T-cell (primary cell): Measurements from ENCODE around the gene GALNT6. TPM values are rescaled to one million over a fixed set of nuclear protein-coding genes. Genes with fewer than 3 reads are reported as not detected.

Source experiments
- ATAC-seq, 4 experiments: fragments of 200-7000 bp in 3 of 4; fragments of 150-1000 bp in 1 of 4; cut with Tn5 transposase; replicated peaks in 1 of 4; 1 replicate in 3 of 4; 2 replicates in 1 of 4; pipeline ENCODE4 v1.10.0; 2021; ENCODE audit warnings: moderate library complexity in 3 of 4, mild to moderate bottlenecking in 2 of 4, moderate number of reproducible peaks in 1 of 4
- CTCF ChIA-PET, 2 donors: fragments of 300-600 bp; sonication (Branson Sonifier 250); formaldehyde crosslinking; loops; one replicate each; lab custom pipeline; 2022; ENCODE audit warnings: antibody characterized with exemption in 2 of 2; lab: Charles Lee
- POLR2A ChIA-PET, 2 donors: fragments of 300-600 bp; sonication (Branson Sonifier 250); formaldehyde crosslinking; loops; one replicate each; lab custom pipeline; 2022; ENCODE audit warnings: antibody characterized with exemption in 2 of 2; lab: Charles Lee
- DNase-seq, 35 experiments: peaks; one replicate each; pipeline versions ENCODE4 v3.0.0 to v3.0.0-alpha.2; 2013 to 2023
- H3K27ac ChIP-seq: one replicate; pipeline ENCODE4 v1.5.1; 2013; ENCODE audit warnings: low read length
- H3K27me3 ChIP-seq, 2 experiments: replicated peaks in 1 of 2; 1 replicate in 1 of 2; 2 replicates in 1 of 2; pipeline versions ENCODE4 v1.6.1 to v1.7.0; 2013; ENCODE audit warnings: low read length in 1 of 2, mixed read lengths in 1 of 2; ENCODE audit not compliant: control insufficient read depth in 2 of 2, insufficient read depth in 2 of 2; ENCODE audit errors: extremely low read depth in 1 of 2
- H3K36me3 ChIP-seq, 2 donors: 1 replicate in 1 of 2; 2 replicates in 1 of 2; pipeline versions ENCODE4 v1.6.1 to v1.7.0; 2013; ENCODE audit warnings: low read length in 1 of 2; ENCODE audit not compliant: control insufficient read depth in 2 of 2, insufficient read depth in 1 of 2; ENCODE audit errors: extremely low read depth in 1 of 2
- H3K4me1 ChIP-seq, 2 experiments: 1 replicate in 1 of 2; 2 replicates in 1 of 2; pipeline versions ENCODE4 v1.6.1 to v1.7.0; 2013; ENCODE audit warnings: low read length in 2 of 2, mixed read lengths in 1 of 2; ENCODE audit not compliant: insufficient read depth in 2 of 2, control insufficient read depth in 1 of 2; ENCODE audit errors: extremely low read depth in 1 of 2
- H3K4me3 ChIP-seq, 2 donors: 1 replicate in 1 of 2; 2 replicates in 1 of 2; pipeline versions ENCODE4 v1.5.1 to v1.7.0; 2013; ENCODE audit warnings: mild to moderate bottlenecking in 2 of 2, low read length in 1 of 2, moderate library complexity in 1 of 2; ENCODE audit not compliant: control insufficient read depth in 1 of 2; ENCODE audit errors: extremely low read depth in 1 of 2
- H3K9me3 ChIP-seq: 2 replicates; pipeline ENCODE4 v1.7.0; 2013
- H3K27ac Mint-ChIP-seq, 2 donors: one replicate each; pipeline ENCODE4 v1.8.0; 2020 to 2021; ENCODE audit warnings: mild to moderate bottlenecking in 2 of 2, mixed read lengths in 2 of 2
- H3K27me3 Mint-ChIP-seq, 2 donors: one replicate each; pipeline ENCODE4 v1.8.0; 2021 to 2022; ENCODE audit warnings: mixed read lengths in 2 of 2
- H3K36me3 Mint-ChIP-seq: one replicate; pipeline ENCODE4 v1.8.0; 2021; ENCODE audit warnings: mixed read lengths
- H3K4me1 Mint-ChIP-seq, 3 donors: one replicate each; pipeline ENCODE4 v1.8.0; 2020 to 2022; ENCODE audit warnings: mixed read lengths in 3 of 3, mild to moderate bottlenecking in 1 of 3
- H3K4me3 Mint-ChIP-seq, 3 donors: one replicate each; pipeline ENCODE4 v1.8.0; 2020 to 2022; ENCODE audit warnings: mild to moderate bottlenecking in 3 of 3, mixed read lengths in 3 of 3, moderate library complexity in 3 of 3
- H3K9me3 Mint-ChIP-seq, 3 donors: one replicate each; pipeline ENCODE4 v1.8.0; 2020 to 2022; ENCODE audit warnings: mixed read lengths in 3 of 3
- WGBS: methylation state at CpG from one replicate; pipeline ENCODE4 v1.1.5; 2013; ENCODE audit warnings: missing lambda C conversion rate; ENCODE audit not compliant: insufficient coverage; 5-methylcytosine and 5-hydroxymethylcytosine counted together
- total RNA-seq, 35 experiments: library from RNA in 6 of 35; stranded (reverse) in 6 of 35; fragments of 120-200 nt in 1 of 35; gene quantifications; one replicate each; pipeline versions ENCODE4 v1.2.1 to v1.2.4 and lab custom pipeline; 2013 to 2026

Gene GALNT6
- total RNA-seq, 5 donors from 2014 or later (not counting 1 experiment from before 2014, with no cell fraction given) = 5.3 to 19.6 (median 7.9) TPM

GRCh38 chr12:51382173-51382572 is 9.0 kb downstream of the GALNT6 start:
- H3K27me3 Mint-ChIP-seq = no peaks in the 10 kb centered on the region
- H3K9me3 ChIP-seq = no peaks in the 10 kb centered on the region
- DNase-seq (no peak), ATAC-seq (peak in 1 of 4 experiments; percentile 21)
- H3K9me3 Mint-ChIP-seq = no peaks in the 10 kb centered on the region
- ChIA-PET CTCF (no interaction called here), POLR2A (interaction anchor here in 1 of 2 donors (0.6 to 0.7 kb wide), 2 partner anchors 9 to 311 kb away, joined by 3 read pairs; no protein-coding TSS in a partner anchor)
- peak overlapping the region in 1 of 3 donors; percentile 48 for H3K4me3 Mint-ChIP-seq
- no peaks in the 10 kb centered on the region for H3K27me3 ChIP-seq
- H3K27ac Mint-ChIP-seq = no peak overlapping the region
- H3K4me1 ChIP-seq = peaks cover 26 to 35% of the 10 kb centered on the region in 2 experiments
- WGBS = 91% methylated on average over 7 of the region's 7 CpGs
- peaks cover 8 to 43% of the 10 kb centered on the region in 2 donors for H3K36me3 ChIP-seq
- no peak overlapping the region for H3K4me3 ChIP-seq
- H3K36me3 Mint-ChIP-seq = peaks cover 46% of the 10 kb centered on the region
- no peak overlapping the region for H3K27ac ChIP-seq
- H3K4me1 Mint-ChIP-seq = peaks cover 42 to 51% (median 42%) of the 10 kb centered on the region in 3 donors

DNA sequence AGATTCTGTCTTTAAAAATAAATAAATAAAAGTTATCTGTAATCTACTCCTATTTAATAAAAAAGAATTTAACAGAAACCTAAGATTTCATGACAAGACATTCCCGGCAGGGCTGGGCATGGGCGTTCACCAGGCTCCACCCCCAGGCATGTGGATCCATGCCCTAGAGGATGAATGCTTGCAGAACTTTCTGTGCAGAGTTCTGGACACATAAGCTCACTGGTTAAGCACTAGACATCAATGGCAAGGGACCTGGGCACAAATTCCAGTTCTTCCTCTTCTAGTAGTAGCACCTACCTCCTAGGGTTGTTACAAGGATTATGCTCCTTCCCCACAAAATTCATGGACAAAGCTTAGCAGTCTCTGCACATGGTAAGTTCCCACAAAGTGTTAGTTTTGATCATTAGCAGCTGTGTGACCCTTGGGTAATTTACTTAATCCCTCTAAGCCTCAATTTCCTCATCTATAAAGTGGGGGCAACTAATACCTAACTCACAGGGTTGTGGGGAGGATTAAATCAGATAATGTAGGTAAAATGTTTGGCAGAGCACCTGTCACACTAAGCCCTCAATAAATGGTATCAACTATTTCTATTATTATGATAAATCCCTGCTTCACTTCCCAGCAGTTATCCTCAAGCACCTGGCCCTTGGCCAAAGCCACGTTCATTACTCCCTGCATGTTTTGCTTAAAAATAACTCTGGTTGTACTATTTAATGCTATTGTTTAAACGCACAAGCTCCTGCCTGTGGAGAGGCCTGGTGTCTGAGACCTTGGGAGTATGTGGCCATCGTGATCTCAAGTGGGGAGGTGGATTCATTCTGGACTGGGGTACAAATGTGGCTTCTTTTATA is 9.8 kb downstream of the GALNT6 start:
- H3K27ac Mint-ChIP-seq = peak overlapping the region in 1 of 2 donors; percentile 52
- H3K27me3 ChIP-seq = no peaks in the 10 kb centered on the region
- peaks cover 51% of the 10 kb centered on the region for H3K36me3 Mint-ChIP-seq
- ChIA-PET CTCF (interaction anchor here in 1 of 2 donors (0.6 kb wide), 1 partner anchor 152 kb away, joined by 3 read pairs; no protein-coding TSS in a partner anchor), POLR2A (interaction anchor here in 1 of 2 donors (0.6 to 0.7 kb wide), 2 partner anchors 9 to 311 kb away, joined by 3 read pairs; no protein-coding TSS in a partner anchor)
- H3K9me3 Mint-ChIP-seq = no peaks in the 10 kb centered on the region
- H3K36me3 ChIP-seq = peaks cover 12 to 50% of the 10 kb centered on the region in 2 donors
- peaks cover 26 to 35% of the 10 kb centered on the region in 2 experiments for H3K4me1 ChIP-seq
- H3K4me3 ChIP-seq = no peak overlapping the region
- no peak overlapping the region for H3K27ac ChIP-seq
- H3K27me3 Mint-ChIP-seq = no peaks in the 10 kb centered on the region
- H3K4me3 Mint-ChIP-seq = peak overlapping the region in 1 of 3 donors; percentile 48
- DNase-seq = no peak
- H3K4me1 Mint-ChIP-seq = peaks cover 38 to 44% (median 38%) of the 10 kb centered on the region in 3 donors
- H3K9me3 ChIP-seq = no peaks in the 10 kb centered on the region
- WGBS = 100% methylated on average over 2 of the region's 5 CpGs
- no peak for ATAC-seq

- peaks cover 12 to 50% of the 10 kb centered on the region in 2 donors for H3K36me3 ChIP-seq
- 97% methylated on average over 8 of the region's 11 CpGs for WGBS
Measured at GRCh38 chr12:51379571-51379970, 11.6 kb downstream of the GALNT6 start.

DNA sequence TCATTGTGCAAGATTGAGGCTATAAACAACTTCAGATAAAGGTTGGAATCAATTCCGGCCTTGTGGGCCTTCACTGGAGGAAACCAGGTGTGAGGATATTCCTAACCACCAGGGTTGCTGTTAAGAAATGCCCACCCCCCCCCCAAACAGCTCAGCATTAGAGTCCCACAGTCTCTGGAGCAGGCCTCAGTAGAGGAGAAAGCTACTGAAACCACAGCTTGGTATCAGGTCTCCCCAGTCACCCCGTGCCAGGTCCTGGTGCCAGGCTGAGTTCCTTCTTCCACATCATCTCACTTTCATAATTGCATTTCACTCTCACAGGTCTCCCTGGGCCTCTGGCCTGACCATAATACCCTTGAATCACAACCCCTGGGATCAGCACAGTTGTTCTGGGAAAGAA is 12.5 kb downstream of the GALNT6 start:
- peaks cover 20 to 32% of the 10 kb centered on the region in 2 experiments for H3K4me1 ChIP-seq
- peaks cover 27 to 37% (median 33%) of the 10 kb centered on the region in 3 donors for H3K4me1 Mint-ChIP-seq
- H3K27ac ChIP-seq = no peak overlapping the region
- CTCF ChIA-PET = no interaction called here
- POLR2A ChIA-PET = no interaction called here
- peaks cover 0 to 4% of the 10 kb centered on the region in 2 experiments for H3K27me3 ChIP-seq
- H3K4me3 ChIP-seq = no peak overlapping the region
- no peak for ATAC-seq
- H3K36me3 ChIP-seq = peaks cover 12 to 54% of the 10 kb centered on the region in 2 donors
- H3K27me3 Mint-ChIP-seq = no peaks in the 10 kb centered on the region
- 89% methylated on average over 1 of the region's 2 CpGs for WGBS
- no peak overlapping the region for H3K4me3 Mint-ChIP-seq
- H3K9me3 ChIP-seq = no peaks in the 10 kb centered on the region
- peaks cover 62% of the 10 kb centered on the region for H3K36me3 Mint-ChIP-seq
- no peaks in the 10 kb centered on the region for H3K9me3 Mint-ChIP-seq
- no peak for DNase-seq
- no peak overlapping the region for H3K27ac Mint-ChIP-seq

More at GRCh38 chr12:51379571-51379970, 11.6 kb downstream of the GALNT6 start:
- Mint-ChIP-seq H3K27ac (no peak overlapping the region), H3K9me3 (no peaks in the 10 kb centered on the region), H3K4me1 (peaks cover 32 to 43% (median 38%) of the 10 kb centered on the region in 3 donors), H3K27me3 (no peaks in the 10 kb centered on the region), H3K36me3 (peaks cover 60% of the 10 kb centered on the region), H3K4me3 (no peak overlapping the region)
- peaks cover 26 to 35% of the 10 kb centered on the region in 2 experiments for H3K4me1 ChIP-seq
- ATAC-seq (no peak), DNase-seq (no peak)
- POLR2A ChIA-PET = no interaction called here
- H3K9me3 ChIP-seq = no peaks in the 10 kb centered on the region
- no peak overlapping the region for H3K27ac ChIP-seq
- CTCF ChIA-PET = no interaction called here
- H3K4me3 ChIP-seq = no peak overlapping the region
- H3K27me3 ChIP-seq = no peaks in the 10 kb centered on the region

DNA sequence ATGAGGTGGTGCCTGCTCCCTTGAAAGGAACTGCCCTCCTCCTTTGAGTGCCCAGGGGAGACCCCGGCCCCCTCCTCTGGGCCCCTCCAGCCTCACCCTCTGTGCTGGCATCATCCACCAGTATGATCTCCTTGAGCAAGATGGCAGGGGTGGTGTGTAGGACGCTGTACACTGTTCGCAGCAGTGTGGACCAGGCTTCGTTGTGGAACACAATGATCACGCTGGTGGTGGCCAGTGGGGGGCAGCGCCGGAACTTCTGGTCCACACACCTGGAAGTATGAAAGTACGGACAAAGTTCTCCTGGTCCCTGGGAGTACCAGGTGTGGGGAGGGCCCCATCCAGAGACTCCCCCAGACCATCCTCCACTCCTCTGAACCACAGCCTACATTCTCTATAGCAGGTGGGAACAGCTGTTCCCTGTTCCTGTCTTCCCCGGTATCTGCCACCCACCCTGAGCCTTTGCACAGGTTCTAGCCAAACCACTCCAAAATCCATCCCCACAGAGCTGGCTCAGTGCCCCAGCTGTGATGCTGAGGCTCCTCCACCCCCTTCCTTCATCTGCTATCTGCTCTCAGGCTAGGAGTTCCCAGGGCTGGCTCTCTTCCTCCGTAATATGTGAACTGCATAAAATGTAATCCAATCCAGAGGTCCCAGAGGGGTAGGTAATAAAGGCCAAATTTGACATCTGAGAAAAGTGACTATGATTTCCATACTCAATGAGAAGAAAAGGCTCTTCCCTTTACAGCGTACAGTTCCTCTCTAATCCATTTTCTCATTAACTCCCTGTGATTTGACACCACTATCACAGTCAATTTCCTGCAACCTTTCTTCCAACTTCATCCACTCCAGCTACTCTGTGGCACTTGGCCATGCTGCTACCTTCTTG is 13.9 kb downstream of the GALNT6 start:
- Histone ChIP-seq H3K4me3 (no peak overlapping the region), H3K9me3 (no peaks in the 10 kb centered on the region), H3K27me3 (peaks cover 0 to 4% of the 10 kb centered on the region in 2 experiments), H3K27ac (no peak overlapping the region), H3K4me1 (peaks cover 9 to 18% of the 10 kb centered on the region in 2 experiments), H3K36me3 (peaks cover 12 to 44% of the 10 kb centered on the region in 2 donors)
- no peak overlapping the region for H3K27ac Mint-ChIP-seq
- ATAC-seq (no peak), DNase-seq (no peak)
- H3K9me3 Mint-ChIP-seq = no peaks in the 10 kb centered on the region
- POLR2A ChIA-PET = no interaction called here
- peaks cover 14 to 35% (median 28%) of the 10 kb centered on the region in 3 donors for H3K4me1 Mint-ChIP-seq
- CTCF ChIA-PET = no interaction called here
- WGBS = 90% methylated on average over 4 of the region's 11 CpGs
- peaks cover 69% of the 10 kb centered on the region for H3K36me3 Mint-ChIP-seq
- no peak overlapping the region for H3K4me3 Mint-ChIP-seq
- H3K27me3 Mint-ChIP-seq = no peaks in the 10 kb centered on the region

- no peak overlapping the region for H3K4me3 Mint-ChIP-seq
- H3K9me3 Mint-ChIP-seq = no peaks in the 10 kb centered on the region
- 84% methylated on average over 5 of the region's 5 CpGs for WGBS
- no peak overlapping the region for H3K27ac ChIP-seq
- peaks cover 55% of the 10 kb centered on the region for H3K36me3 Mint-ChIP-seq
- H3K27me3 Mint-ChIP-seq = no peaks in the 10 kb centered on the region
- H3K4me1 Mint-ChIP-seq = peaks cover 26 to 42% (median 38%) of the 10 kb centered on the region in 3 donors
- H3K27ac Mint-ChIP-seq = peak overlapping the region in 1 of 2 donors; percentile 68
- H3K4me3 ChIP-seq = no peak overlapping the region
- peaks cover 4 to 26% of the 10 kb centered on the region in 2 experiments for H3K4me1 ChIP-seq
- H3K9me3 ChIP-seq = no peaks in the 10 kb centered on the region
- DNase-seq (no peak), ATAC-seq (no peak)
- H3K36me3 ChIP-seq = peaks cover 12 to 33% of the 10 kb centered on the region in 2 donors
- H3K27me3 ChIP-seq = peaks cover 0 to 4% of the 10 kb centered on the region in 2 experiments
- ChIA-PET CTCF (interaction anchor here in 1 of 2 donors (0.6 kb wide), 1 partner anchor 25 kb away, joined by 3 read pairs; no protein-coding TSS in a partner anchor), POLR2A (no interaction called here)
Measured at GRCh38 chr12:51374856-51375255, 16.4 kb downstream of the GALNT6 start.
